Glutamatergic neuron (in vitro differentiated cells): ENCODE measurements around the gene HDAC3. TPM values are rescaled to one million over a fixed set of nuclear protein-coding genes. Genes with fewer than 3 reads are reported as not detected.

Experiments
- DNase-seq: peaks from one replicate; pipeline ENCODE4 v3.0.0; 2022
- H3K27ac Mint-ChIP-seq: one replicate; pipeline ENCODE4 v1.8.0; 2020; ENCODE audit warnings: mild to moderate bottlenecking, mixed read lengths, inconsistent platforms; ENCODE audit not compliant: unreplicated experiment
- H3K27me3 Mint-ChIP-seq: one replicate; pipeline ENCODE4 v1.8.0; 2020; ENCODE audit warnings: mild to moderate bottlenecking, moderate library complexity, mixed read lengths, inconsistent platforms; ENCODE audit not compliant: unreplicated experiment
- H3K36me3 Mint-ChIP-seq: one replicate; pipeline ENCODE4 v1.8.0; 2020; ENCODE audit warnings: mild to moderate bottlenecking, mixed read lengths, inconsistent platforms; ENCODE audit not compliant: unreplicated experiment
- H3K4me1 Mint-ChIP-seq: one replicate; pipeline ENCODE4 v1.8.0; 2020; ENCODE audit warnings: mild to moderate bottlenecking, low read depth, mixed read lengths, inconsistent platforms; ENCODE audit not compliant: unreplicated experiment
- H3K4me3 Mint-ChIP-seq: one replicate; pipeline ENCODE4 v1.8.0; 2020; ENCODE audit warnings: mild to moderate bottlenecking, mixed read lengths, inconsistent platforms; ENCODE audit not compliant: unreplicated experiment
- H3K9me3 Mint-ChIP-seq: one replicate; pipeline ENCODE4 v1.8.0; 2020; ENCODE audit warnings: mild to moderate bottlenecking, moderate library complexity, mixed read lengths, inconsistent platforms; ENCODE audit not compliant: unreplicated experiment
- CTCF ChIP-seq: fragments of 200-600 bp; sonication (generic); IDR thresholded peaks from one replicate; pipeline ENCODE4 v1.5.0; 2021; ENCODE audit not compliant: partially characterized antibody, unreplicated experiment
- total RNA-seq: library from RNA; stranded (reverse); fragmentation: NEBNext Ultra II Directional; extraction: Animal tissue kit (Norgen Biotek cat#: 25700); gene quantifications from one replicate; pipeline ENCODE4 v1.2.1, GENCODE V29; 2021; ENCODE audit not compliant: unreplicated experiment

The HDAC3 gene
- total RNA-seq, 1 donor from 2014 or later: 81.8 TPM

- Mint-ChIP-seq H3K4me3 (no peak overlapping the region), H3K27ac (no peak overlapping the region), H3K27me3 (no peaks in the 10 kb centered on the region), H3K36me3 (no peaks in the 10 kb centered on the region), H3K4me1 (no peaks in the 10 kb centered on the region), H3K9me3 (no peaks in the 10 kb centered on the region)
- no peak for DNase-seq
- TF ChIP-seq CTCF: no peak
Observed at GRCh38 chr5:141585594-141585993, 51.1 kb downstream of the HDAC3 start.

GRCh38 chr5:141574122-141574510 is 62.5 kb downstream of the HDAC3 start:
- Mint-ChIP-seq H3K36me3 (no peaks in the 10 kb centered on the region), H3K27ac (no peak overlapping the region), H3K4me3 (no peak overlapping the region), H3K4me1 (no peaks in the 10 kb centered on the region), H3K9me3 (no peaks in the 10 kb centered on the region), H3K27me3 (no peaks in the 10 kb centered on the region)
- TF ChIP-seq CTCF: no peak
- no peak for DNase-seq

- Mint-ChIP-seq H3K4me3 (no peak overlapping the region), H3K27me3 (no peaks in the 10 kb centered on the region), H3K27ac (no peak overlapping the region), H3K4me1 (no peaks in the 10 kb centered on the region), H3K9me3 (no peaks in the 10 kb centered on the region), H3K36me3 (no peaks in the 10 kb centered on the region)
- no peak for TF ChIP-seq CTCF
- DNase-seq: no peak
Observed at GRCh38 chr5:141573489-141574121, 63.0 kb downstream of the HDAC3 start.

Other genes with a start within 250 kb of the HDAC3 start
- 40.8 TPM for gene PCDHGB4, start 249.2 kb downstream of the HDAC3 start, total RNA-seq
- gene PCDHGA8, start 244.2 kb downstream of the HDAC3 start, total RNA-seq: 7.2 TPM
- 9.3 TPM for gene PCDHGB5, start 238.9 kb downstream of the HDAC3 start, total RNA-seq
- gene PCDHGA9, start 234.1 kb downstream of the HDAC3 start, total RNA-seq: 5.5 TPM
- gene PCDHGB6, start 228.8 kb downstream of the HDAC3 start, total RNA-seq: 59.8 TPM
- gene PCDHGA10, start 223.9 kb downstream of the HDAC3 start, total RNA-seq: 16.6 TPM
- 38.6 TPM for gene PCDHGB7, start 219.2 kb downstream of the HDAC3 start, total RNA-seq
- gene PCDHGA11, start 215.8 kb downstream of the HDAC3 start, total RNA-seq: 12.5 TPM
- 6.1 TPM for gene PCDHGA12, start 206.3 kb downstream of the HDAC3 start, total RNA-seq
- 40.1 TPM for gene PCDHGC3, start 160.9 kb downstream of the HDAC3 start, total RNA-seq
- 6.7 TPM for gene PCDHGC4, start 151.8 kb downstream of the HDAC3 start, total RNA-seq
- gene PCDHGC5, start 147.8 kb downstream of the HDAC3 start, total RNA-seq: 4.0 TPM
- gene DIAPH1, start 17.8 kb downstream of the HDAC3 start, total RNA-seq: 51.6 TPM
- gene RELL2, start 148 bp upstream of the HDAC3 start, total RNA-seq: 12.6 TPM
- 25.8 TPM for gene FCHSD1, start 14.6 kb upstream of the HDAC3 start, total RNA-seq
- gene ARAP3, start 45.4 kb upstream of the HDAC3 start, total RNA-seq: 8.6 TPM
- gene PCDH1, start 241.6 kb upstream of the HDAC3 start, total RNA-seq: 7.9 TPM